GM10266 (cell line): Measurements from ENCODE around the gene ITIH1.

Experiments used
- DNase-seq: peaks from one replicate; pipeline ENCODE4 v3.0.0; 2012; ENCODE audit errors: extremely low spot score
- TF ChIP-seq, protein P1 (sequence below): IDR thresholded peaks from 2 replicates; pipeline ENCODE4 v1.5.1; 2012; ENCODE audit warnings: mild to moderate bottlenecking, low read depth; ENCODE audit not compliant: control insufficient read depth, insufficient read depth; ENCODE audit errors: missing control alignments

ITIH1 gene

DNA sequence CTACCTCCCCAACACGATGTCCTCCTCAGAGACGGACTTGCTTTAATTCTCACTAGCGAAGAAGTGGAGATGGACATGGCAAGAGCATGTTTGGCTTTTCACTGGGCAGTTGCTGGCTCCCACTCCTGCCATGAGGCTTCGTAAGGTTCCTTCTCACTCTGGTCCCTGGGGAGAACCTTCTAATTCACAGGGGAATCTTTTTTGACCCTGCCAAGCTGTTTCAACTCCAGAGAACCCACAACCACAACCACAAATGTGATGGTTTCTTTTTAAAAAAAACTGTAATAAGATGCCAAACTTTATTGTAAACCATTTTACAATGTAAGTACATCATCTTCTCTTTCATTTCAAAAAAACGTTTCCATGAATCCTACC, 59.1 kb downstream of the ITIH1 start:
- DNase-seq = no peak
- TF ChIP-seq, protein P1, sequence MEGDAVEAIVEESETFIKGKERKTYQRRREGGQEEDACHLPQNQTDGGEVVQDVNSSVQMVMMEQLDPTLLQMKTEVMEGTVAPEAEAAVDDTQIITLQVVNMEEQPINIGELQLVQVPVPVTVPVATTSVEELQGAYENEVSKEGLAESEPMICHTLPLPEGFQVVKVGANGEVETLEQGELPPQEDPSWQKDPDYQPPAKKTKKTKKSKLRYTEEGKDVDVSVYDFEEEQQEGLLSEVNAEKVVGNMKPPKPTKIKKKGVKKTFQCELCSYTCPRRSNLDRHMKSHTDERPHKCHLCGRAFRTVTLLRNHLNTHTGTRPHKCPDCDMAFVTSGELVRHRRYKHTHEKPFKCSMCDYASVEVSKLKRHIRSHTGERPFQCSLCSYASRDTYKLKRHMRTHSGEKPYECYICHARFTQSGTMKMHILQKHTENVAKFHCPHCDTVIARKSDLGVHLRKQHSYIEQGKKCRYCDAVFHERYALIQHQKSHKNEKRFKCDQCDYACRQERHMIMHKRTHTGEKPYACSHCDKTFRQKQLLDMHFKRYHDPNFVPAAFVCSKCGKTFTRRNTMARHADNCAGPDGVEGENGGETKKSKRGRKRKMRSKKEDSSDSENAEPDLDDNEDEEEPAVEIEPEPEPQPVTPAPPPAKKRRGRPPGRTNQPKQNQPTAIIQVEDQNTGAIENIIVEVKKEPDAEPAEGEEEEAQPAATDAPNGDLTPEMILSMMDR = no peak

DNA sequence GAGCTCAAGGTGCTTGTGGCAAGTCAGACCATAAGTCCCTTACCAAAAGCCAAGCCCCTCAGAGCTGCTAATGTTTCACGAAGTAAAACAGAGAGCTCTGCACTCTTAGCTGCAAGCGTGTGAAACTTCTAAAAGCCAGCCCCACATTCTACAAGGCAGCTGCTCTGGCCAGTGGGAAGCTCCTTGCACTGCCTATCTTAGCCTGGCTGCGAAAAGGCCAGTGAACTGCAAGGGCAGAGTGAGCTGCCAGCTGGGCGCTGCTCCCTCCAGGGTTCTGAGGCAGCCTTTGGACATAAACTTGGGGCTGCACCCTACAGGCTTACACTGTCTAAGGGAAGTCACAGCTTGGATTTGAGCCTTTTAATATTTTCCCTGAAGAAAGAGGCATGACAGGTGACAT, 59.6 kb downstream of the ITIH1 start:
- DNase-seq = no peak
- TF ChIP-seq, protein P1 = no peak

DNA sequence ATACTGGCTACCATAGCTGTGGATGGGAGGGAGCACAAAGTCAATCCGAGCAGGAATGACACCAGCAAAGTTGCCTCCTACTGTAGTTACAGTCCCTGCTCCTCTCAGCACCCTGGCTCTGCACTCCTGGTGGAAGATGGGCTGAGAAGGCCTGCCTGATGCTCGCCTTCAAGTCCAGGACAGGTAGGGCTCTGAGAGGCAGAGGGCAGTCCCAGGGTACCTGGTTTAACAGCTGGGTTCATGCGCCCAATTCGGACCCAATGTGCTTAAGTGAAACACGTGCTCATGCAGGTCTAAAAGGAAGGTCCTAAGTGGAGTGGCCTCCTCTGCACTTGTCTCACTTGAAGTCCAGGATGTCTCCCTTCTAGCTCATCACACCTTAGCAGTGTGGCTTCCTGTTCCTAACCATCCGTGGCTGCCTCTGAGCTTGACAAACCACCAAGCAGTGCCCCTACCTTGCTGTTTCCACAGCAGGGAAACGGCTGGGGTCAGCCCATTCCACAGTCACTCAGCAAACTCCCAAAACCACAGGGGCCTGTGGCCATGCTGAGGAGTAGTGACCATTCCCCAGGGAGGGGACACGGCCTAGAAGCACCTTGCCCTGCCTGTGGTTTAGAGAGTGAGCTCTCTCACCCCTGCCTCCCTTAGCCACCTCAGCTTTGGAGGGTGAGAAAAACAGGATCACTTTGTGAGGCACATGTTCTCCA, 61.3 kb downstream of the ITIH1 start:
- TF ChIP-seq, protein P1 = no peak
- no peak for DNase-seq

DNA sequence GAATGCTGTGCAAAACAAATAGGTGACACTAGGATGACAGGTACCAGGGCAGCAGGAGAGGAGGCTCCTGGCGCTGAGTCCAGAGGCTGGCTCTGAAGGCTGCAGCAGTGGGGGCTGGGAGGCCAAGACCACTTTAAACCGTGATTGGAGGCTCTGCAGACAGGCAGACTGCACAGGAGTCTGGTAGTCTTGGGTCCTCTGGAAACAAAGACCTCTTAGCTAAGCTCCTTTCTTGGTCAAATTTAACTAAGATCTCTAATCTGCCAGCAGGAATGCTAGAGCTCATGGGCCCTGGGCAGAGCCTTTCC, 61.8 kb downstream of the ITIH1 start:
- no peak for DNase-seq
- TF ChIP-seq, protein P1 = no peak

DNA sequence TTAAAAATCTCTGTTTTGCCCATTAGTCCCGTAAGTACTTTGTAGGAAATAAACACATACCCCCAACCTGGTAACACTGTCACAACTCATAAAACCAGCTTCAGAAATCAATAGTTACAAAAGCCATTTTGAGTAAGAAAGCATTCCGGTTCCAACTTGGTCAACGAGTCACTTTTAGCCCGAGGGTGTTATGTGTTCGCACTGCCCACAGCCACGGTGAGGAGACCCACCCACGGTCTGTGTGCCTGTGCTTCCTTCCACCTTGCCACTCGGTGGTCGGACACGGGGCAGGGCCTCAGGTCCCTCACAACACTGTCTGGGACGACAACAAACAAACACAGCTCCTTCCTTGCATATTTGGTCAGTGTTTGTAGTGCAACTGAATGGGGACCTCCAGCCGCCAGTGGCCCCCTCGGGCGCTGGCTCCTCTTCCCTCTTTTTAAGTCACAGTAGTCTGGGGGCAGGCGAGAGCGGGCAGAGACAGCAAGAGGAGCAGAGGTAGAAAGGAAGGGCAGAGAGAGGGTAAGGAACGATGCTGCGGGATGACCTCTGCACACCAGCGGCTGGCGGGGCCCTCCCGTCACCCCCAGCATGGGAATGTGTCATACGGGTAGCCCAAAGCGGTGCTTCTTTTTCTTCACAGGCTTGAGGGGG, 62.6 kb downstream of the ITIH1 start:
- TF ChIP-seq, protein P1 = no peak
- DNase-seq = no peak

DNA sequence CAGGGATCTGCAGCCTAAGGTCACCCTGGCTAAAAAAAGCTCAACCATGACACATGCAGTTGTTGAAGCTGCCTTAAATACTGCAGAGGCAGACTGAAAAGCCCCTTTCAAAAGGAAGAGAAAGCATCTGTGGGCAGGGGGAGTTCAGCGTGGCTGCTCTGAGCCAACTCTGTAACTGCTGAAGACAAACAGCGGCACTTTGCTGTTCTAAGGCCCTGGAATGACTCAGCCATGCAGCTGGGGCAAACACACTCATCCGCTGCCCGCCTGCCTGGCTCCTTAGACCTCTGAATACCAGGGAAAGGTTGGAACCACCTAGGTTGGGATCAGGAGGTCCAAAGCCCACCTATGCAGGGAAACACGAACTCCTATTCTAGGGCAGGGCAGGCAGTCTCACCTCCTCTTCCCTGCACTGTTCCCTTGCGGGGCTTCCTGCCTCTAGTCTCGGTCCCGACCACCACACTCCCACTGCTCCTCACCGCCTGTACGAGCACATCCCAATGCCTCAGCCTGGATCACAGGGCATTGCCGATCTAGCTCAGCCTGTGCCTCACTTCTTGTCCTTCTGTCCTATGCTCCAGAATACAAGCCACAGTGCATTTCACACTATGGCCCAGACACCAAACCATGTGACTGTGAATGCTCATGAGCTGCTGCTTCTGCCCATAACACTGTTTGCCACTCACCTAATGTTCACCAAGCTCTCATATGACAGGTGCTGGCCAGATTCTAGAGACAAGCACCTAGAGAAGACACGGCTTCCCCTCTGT, 64.0 kb downstream of the ITIH1 start:
- TF ChIP-seq, protein P1 = no peak
- DNase-seq = peak; percentile 34
